Choroid plexus epithelial cell (primary cell): ENCODE data around the gene SGCD.

Experiments used
- DNase-seq: peaks from one replicate; pipeline ENCODE4 v3.0.0-alpha.2; 2010; ENCODE audit warnings: low read depth
- H3K4me3 ChIP-seq: 2 replicates; pipeline ENCODE4 v1.5.1; 2011; ENCODE audit warnings: low read depth, mild to moderate bottlenecking, control low read depth, low read length, moderate library complexity
- CTCF ChIP-seq: conservative IDR thresholded peaks from 2 replicates; pipeline ENCODE4 v1.5.1; 2011; ENCODE audit warnings: low read depth, mild to moderate bottlenecking, control low read depth, inconsistent platforms, low read length, moderate library complexity

Gene SGCD

GRCh38 chr5:156332245-156332644 is 5.3 kb downstream of the SGCD start:
- H3K4me3 ChIP-seq, result no peak overlapping the region
- DNase-seq, result no peak
- no peak for TF ChIP-seq CTCF

GRCh38 chr5:156339139-156339841 is 12.3 kb downstream of the SGCD start:
- no peak for DNase-seq
- TF ChIP-seq CTCF, result no peak
- H3K4me3 ChIP-seq, result no peak overlapping the region

GRCh38 chr5:156340893-156341292 is 13.9 kb downstream of the SGCD start:
- no peak for DNase-seq
- H3K4me3 ChIP-seq, result no peak overlapping the region
- no peak for TF ChIP-seq CTCF

- no peak for DNase-seq
- H3K4me3 ChIP-seq, result no peak overlapping the region
- TF ChIP-seq CTCF, result no peak
Observed at GRCh38 chr5:156350256-156350655, 23.3 kb downstream of the SGCD start.

- H3K4me3 ChIP-seq, result no peak overlapping the region
- no peak for TF ChIP-seq CTCF
- no peak for DNase-seq
Observed at GRCh38 chr5:156351423-156351822, 24.5 kb downstream of the SGCD start.

- H3K4me3 ChIP-seq, result no peak overlapping the region
- DNase-seq, result no peak
- TF ChIP-seq CTCF, result no peak
Observed at GRCh38 chr5:156354571-156354970, 27.6 kb downstream of the SGCD start.

GRCh38 chr5:156356238-156356637 is 29.3 kb downstream of the SGCD start:
- TF ChIP-seq CTCF, result no peak
- no peak overlapping the region for H3K4me3 ChIP-seq
- DNase-seq, result no peak
